ENCODE results near the gene DYNC1LI2.

Gene DYNC1LI2

DNA sequence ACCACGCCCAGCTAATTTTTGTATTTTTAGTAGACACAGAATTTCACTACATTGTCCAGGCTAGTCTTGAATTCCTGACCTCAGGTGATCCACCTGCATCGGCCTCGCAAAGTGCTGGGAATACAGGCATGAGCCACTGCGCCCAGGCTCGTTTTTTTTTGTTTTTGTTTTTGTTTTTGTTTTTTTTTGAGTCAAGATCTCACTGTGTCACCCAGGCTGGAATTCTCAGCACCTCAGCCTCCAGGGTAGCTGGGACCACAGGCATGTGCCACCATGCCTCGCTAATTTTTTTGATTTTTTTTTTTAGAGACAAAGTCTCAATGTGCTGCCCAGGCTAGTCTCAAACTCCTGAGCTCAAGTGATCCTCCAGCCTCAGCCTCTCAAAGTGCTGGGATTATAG, 37.3 kb downstream of the DYNC1LI2 start:
- no peak for TF ChIP-seq CTCF (IDR thresholded peaks at IDR 0.05; ENCODE audit: low read depth, low read length)
- H3K4me3 ChIP-seq (replicated peaks in 1 of 2; ENCODE audit: low read depth in 2 of 2, low read length in 2 of 2) = no peak overlapping the region
- no peak for DNase-seq (ENCODE audit: low read depth in 2 of 2)

DNA sequence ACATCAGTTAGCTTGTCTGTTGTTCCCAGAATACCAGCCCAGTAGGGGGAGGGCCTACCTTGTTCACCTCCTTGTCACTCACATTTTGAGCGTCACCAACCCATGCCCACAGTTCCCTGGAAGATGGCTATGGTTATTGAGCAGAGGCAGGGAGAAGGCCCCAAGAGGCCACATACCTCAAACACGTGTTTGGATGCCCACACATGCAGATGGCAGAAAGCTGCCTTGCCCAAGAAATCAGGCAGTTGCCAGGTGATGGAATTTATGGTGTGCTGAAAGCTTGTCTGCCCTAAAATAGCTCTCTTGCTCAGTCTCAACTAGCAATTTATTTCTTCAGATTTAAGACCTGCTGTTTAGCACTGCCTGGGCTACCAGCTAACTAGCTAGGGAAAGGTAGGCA, 38.3 kb downstream of the DYNC1LI2 start:
- DNase-seq (ENCODE audit: low read depth in 2 of 2) = no peak
- H3K4me3 ChIP-seq (replicated peaks in 1 of 2; ENCODE audit: low read depth in 2 of 2, low read length in 2 of 2) = no peak overlapping the region
- no peak for TF ChIP-seq CTCF (IDR thresholded peaks at IDR 0.05; ENCODE audit: low read depth, low read length)

DNA sequence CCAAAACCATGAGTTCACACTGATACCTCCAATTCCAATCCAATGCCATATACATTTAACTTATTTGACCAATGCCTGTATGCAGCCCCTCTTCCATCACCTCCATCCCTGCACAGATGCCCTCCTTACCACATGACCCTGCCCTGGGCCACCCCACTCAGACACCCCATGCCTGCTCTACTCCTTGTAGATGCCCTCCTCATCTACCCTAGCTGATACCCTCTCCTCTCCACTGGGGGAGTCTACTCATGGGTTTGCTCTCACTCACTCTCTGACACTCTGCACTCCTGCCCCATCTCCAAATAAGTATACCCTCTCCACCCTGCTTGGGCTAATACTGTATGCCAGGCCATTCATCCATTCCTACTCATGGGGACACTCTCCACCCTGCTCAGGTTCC, 38.9 kb downstream of the DYNC1LI2 start:
- no peak for TF ChIP-seq CTCF (IDR thresholded peaks at IDR 0.05; ENCODE audit: low read depth, low read length)
- DNase-seq (ENCODE audit: low read depth in 2 of 2) = no peak
- H3K4me3 ChIP-seq (replicated peaks in 1 of 2; ENCODE audit: low read depth in 2 of 2, low read length in 2 of 2) = no peak overlapping the region

DNA sequence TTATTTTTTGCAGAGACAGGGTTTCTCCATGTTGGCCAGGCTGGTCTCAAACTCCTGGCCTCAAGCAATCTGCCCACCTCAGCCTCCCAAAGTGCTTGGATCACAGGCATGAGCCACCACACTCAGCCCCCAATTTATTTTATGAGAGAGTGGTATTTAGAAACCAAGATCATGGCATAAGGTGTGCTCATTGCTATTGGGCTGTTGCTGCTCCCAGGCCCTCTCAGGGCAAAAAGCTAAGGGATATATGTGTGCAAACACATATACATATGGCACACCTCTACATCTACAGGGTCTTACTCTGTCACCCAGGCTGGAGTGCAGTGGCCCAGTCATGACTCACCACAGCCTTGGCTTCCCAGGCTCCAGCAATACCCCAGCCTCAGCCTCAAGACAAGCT, 39.8 kb downstream of the DYNC1LI2 start:
- no peak for DNase-seq (ENCODE audit: low read depth in 2 of 2)
- TF ChIP-seq CTCF (IDR thresholded peaks at IDR 0.05; ENCODE audit: low read depth, low read length) = no peak
- no peak overlapping the region for H3K4me3 ChIP-seq (replicated peaks in 1 of 2; ENCODE audit: low read depth in 2 of 2, low read length in 2 of 2)

DNA sequence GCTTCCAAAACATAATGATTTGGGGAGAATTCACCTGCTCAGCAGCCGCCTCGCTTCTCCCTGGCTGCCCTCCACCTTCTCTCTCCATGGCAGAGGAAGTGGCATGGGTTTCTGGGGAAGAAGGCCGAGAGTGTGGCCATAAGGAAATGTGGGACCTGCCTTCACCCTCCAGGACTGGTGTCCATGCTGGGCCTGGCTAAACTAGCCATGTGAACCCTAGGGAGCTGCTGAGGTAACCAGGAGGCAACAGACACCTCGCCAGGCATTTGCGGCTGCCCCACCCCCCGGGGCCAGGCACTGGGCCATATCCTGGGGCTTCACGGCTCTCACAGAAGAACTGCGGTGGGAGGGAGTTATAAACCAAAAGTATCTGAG, 44.9 kb downstream of the DYNC1LI2 start:
- TF ChIP-seq CTCF (IDR thresholded peaks at IDR 0.05; ENCODE audit: low read depth, low read length) = no peak
- peak in 1 of 2 donors; percentile 26 for DNase-seq (ENCODE audit: low read depth in 2 of 2)
- H3K4me3 ChIP-seq (replicated peaks in 1 of 2; ENCODE audit: low read depth in 2 of 2, low read length in 2 of 2) = no peak overlapping the region

- no peak for TF ChIP-seq CTCF (IDR thresholded peaks at IDR 0.05; ENCODE audit: low read depth, low read length)
- no peak overlapping the region for H3K4me3 ChIP-seq (replicated peaks in 1 of 2; ENCODE audit: low read depth in 2 of 2, low read length in 2 of 2)
- peak; percentile 60 to 62 for DNase-seq (ENCODE audit: low read depth in 2 of 2)
Measured at GRCh38 chr16:66705790-66706505, 45.5 kb downstream of the DYNC1LI2 start.

Measured in cardiac fibroblast (primary cell).